Measurements from ENCODE around the gene ENG.

GRCh38 chr9:127876026-127876763 lies 21.7 kb upstream of the ENG start:
- TF ChIP-seq CTCF (IDR thresholded peaks at IDR 0.05; ENCODE audit: insufficient read depth, low read length, poor library complexity, severe bottlenecking) (no peak), EZH2phosphoT487 (conservative IDR thresholded peaks at IDR 0.05; ENCODE audit: low read length) (no peak)

Measured in SU-DHL-6 (cell line).